Left lung (tissue), 10 donors: ENCODE results near the gene GNL3. TPM values are rescaled to one million over a fixed set of nuclear protein-coding genes. Genes with fewer than 3 reads are reported as not detected.

ENCODE experiments used
- ATAC-seq: fragments of 200-7000 bp; cut with Tn5 transposase; one replicate; pipeline ENCODE4 v1.9.1; 2020; ENCODE audit warnings: moderate library complexity
- DNase-seq, 4 donors: peaks; one replicate each; pipeline ENCODE4 v3.0.0-alpha.2; 2013 to 2020
- H3K27ac ChIP-seq, 2 donors: fragments of 200-600 bp; sonication (generic) in 1 of 2; one replicate each; pipeline versions ENCODE4 v1.5.0 to v1.8.0; 2020 to 2021
- H3K27me3 ChIP-seq, 2 donors: fragments of 200-600 bp; sonication (generic) in 1 of 2; one replicate each; pipeline versions ENCODE4 v1.5.0 to v1.8.0; 2020 to 2021
- H3K36me3 ChIP-seq, 2 donors: fragments of 200-600 bp; sonication (generic) in 1 of 2; one replicate each; pipeline versions ENCODE4 v1.5.0 to v1.8.0; 2020 to 2021
- H3K4me1 ChIP-seq, 2 donors: fragments of 200-600 bp; one replicate each; pipeline ENCODE4 v1.8.0; 2021
- H3K4me3 ChIP-seq, 2 donors: fragments of 200-600 bp; sonication (generic) in 1 of 2; one replicate each; pipeline versions ENCODE4 v1.5.0 to v1.8.0; 2020 to 2021; ENCODE audit warnings: mild to moderate bottlenecking in 1 of 2
- H3K9me3 ChIP-seq, 2 donors: fragments of 200-600 bp; sonication (generic) in 1 of 2; one replicate each; pipeline versions ENCODE4 v1.5.0 to v1.8.0; 2020 to 2021
- intact Hi-C, 2 donors: fragments of 100-400 bp; cut with DNase I; formaldehyde crosslinking; loops; one replicate each; pipeline versions ENCODE4 v1.11.2 to v1.14.2; 2022
- polyA plus RNA-seq, 6 donors: library from polyadenylated mRNA; unstranded; fragments of 120-200 nt; gene quantifications; one replicate each; pipeline ENCODE4 v1.2.1, GENCODE V29; 2013; ENCODE audit not compliant: insufficient read length in 6 of 6
- total RNA-seq, 2 donors: library from RNA; stranded (reverse); fragmentation: NEBNext Ultra II Directional; extraction: Animal tissue kit (Norgen Biotek cat#: 25700); gene quantifications; one replicate each; pipeline ENCODE4 v1.2.1, GENCODE V29; 2021
- TF ChIP-seq, protein P1 (sequence below), 2 donors: fragments of 200-600 bp; sonication (generic) in 1 of 2; IDR thresholded peaks; one replicate each; pipeline versions ENCODE4 v1.5.0 to v1.8.0; 2021; ENCODE audit warnings: antibody characterized with exemption in 2 of 2
- donor health status: DM: no; HTN: yes; CAD: no.
- donor health status: DM: no; HTN: no; CAD: no.

The GNL3 gene
- total and polyA plus RNA-seq, 8 donors, result 44.5 to 127 (median 101) TPM

DNA sequence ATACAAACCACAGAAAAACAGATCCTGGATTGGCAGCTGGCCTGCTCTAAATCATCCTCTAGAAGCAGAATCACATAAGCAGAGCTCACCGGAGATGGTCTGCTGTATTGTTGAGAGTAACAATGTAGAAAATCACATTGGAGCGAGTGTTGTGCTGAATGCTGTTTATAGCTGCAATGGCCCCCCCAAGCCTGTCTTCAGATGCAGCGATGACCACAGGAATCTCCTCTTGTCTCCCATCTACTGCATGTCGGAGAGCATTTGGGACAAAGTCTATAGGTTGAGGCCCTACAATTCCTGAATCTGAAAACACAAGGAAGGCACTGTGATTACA lies 11.8 kb downstream of the GNL3 start:
- intact Hi-C loops, result no loop called here
- Histone ChIP-seq H3K27ac (no peak overlapping the region), H3K4me1 (no peaks in the 10 kb centered on the region), H3K36me3 (peaks cover 0 to 73% of the 10 kb centered on the region in 2 donors), H3K9me3 (no peaks in the 10 kb centered on the region), H3K27me3 (no peaks in the 10 kb centered on the region), H3K4me3 (no peak overlapping the region)
- ATAC-seq (no peak), DNase-seq (no peak)
- TF ChIP-seq, protein P1, sequence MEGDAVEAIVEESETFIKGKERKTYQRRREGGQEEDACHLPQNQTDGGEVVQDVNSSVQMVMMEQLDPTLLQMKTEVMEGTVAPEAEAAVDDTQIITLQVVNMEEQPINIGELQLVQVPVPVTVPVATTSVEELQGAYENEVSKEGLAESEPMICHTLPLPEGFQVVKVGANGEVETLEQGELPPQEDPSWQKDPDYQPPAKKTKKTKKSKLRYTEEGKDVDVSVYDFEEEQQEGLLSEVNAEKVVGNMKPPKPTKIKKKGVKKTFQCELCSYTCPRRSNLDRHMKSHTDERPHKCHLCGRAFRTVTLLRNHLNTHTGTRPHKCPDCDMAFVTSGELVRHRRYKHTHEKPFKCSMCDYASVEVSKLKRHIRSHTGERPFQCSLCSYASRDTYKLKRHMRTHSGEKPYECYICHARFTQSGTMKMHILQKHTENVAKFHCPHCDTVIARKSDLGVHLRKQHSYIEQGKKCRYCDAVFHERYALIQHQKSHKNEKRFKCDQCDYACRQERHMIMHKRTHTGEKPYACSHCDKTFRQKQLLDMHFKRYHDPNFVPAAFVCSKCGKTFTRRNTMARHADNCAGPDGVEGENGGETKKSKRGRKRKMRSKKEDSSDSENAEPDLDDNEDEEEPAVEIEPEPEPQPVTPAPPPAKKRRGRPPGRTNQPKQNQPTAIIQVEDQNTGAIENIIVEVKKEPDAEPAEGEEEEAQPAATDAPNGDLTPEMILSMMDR (IDR thresholded peaks at IDR 0.05), result no peak

DNA sequence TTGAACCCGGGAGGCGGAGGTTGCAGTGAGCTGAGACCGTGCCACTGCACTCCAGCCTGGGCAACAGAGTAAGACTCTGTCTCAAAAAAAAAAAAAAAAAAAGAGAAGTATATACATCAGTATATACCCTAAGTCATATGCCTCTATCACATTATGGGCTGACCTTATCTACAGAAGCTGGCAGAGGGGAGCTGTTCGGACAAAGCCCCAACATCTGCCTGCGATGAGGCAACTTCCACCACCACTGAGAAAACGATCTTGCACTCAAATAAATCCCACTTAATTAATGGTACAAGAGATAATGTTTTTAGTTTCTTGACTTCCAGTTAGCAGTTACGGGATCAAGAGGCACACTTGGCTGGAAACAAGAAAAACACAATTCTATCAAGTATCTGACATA lies 17.5 kb downstream of the GNL3 start:
- no peaks in the 10 kb centered on the region for H3K9me3 ChIP-seq
- no peak overlapping the region for H3K27ac ChIP-seq
- H3K36me3 ChIP-seq, result peaks cover 0 to 23% of the 10 kb centered on the region in 2 donors
- H3K27me3 ChIP-seq, result no peaks in the 10 kb centered on the region
- DNase-seq, result no peak
- peaks cover 23 to 39% of the 10 kb centered on the region in 2 donors for H3K4me1 ChIP-seq
- H3K4me3 ChIP-seq, result no peak overlapping the region
- intact Hi-C loops, result no loop called here
- TF ChIP-seq, protein P1 (IDR thresholded peaks at IDR 0.05), result no peak
- no peak for ATAC-seq

DNA sequence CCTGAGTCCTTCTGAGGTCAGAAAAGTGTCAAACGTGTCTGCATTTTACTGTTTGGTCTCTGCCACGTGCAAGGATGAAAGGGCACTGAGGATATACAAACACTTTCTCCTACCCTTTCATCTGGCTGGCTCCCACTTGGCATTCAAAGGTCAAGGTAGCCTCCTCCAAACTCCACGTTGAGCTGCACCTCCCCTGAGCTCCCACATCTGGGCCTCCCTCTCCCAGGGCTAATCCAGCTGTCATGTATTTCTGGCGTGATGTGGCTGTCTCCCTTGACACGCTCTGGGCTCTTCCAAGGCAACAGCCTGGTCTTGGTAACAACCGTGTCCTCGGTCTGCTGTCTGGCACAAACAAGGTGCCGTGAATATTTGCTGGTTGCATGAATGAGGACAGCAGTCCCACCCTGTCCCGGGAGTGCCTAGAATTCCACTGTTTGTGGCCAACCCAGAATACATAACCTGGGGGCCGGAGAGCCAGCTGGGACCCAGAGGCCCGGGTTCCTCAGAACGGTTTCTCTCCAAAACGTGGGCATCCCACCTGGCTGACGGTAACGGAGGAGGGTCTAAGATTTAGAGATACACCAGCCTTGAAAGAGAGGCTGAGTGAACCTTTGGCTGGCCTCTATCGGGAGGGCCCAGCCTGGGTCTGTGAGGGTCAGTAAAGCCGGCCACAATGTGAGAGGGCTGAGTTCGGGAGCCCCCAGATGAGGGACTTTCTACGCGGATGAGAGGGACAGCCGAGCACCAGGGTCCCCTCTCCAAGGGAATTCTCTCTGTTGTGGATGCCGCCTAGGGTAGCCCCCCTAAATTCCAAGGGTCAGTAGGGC lies 19.0 kb downstream of the GNL3 start:
- H3K9me3 ChIP-seq, result no peaks in the 10 kb centered on the region
- TF ChIP-seq, protein P1 (IDR thresholded peaks at IDR 0.05), result no peak
- no peaks in the 10 kb centered on the region for H3K27me3 ChIP-seq
- H3K36me3 ChIP-seq, result peaks cover 0 to 24% of the 10 kb centered on the region in 2 donors
- ATAC-seq (peak; percentile 13), DNase-seq (no peak)
- H3K4me3 ChIP-seq, result peak overlapping the region; percentile 94 to 99
- peak overlapping the region; percentile 87 to 91 for H3K27ac ChIP-seq
- H3K4me1 ChIP-seq, result peaks cover 23 to 39% of the 10 kb centered on the region in 2 donors
- intact Hi-C loops, result no loop called here

DNA sequence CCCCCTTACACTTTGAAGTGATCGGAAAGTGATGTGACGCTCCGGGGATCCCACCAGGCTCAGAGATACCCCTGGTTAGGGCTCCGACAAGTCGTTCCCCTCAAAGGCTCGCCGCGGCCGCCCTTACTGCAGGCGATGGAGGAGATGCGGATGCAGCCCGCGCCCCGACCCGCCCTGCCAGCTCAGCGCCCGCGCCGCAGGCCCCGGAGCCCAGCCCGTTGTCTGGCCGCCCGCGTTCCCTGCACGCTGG lies 19.5 kb downstream of the GNL3 start:
- Histone ChIP-seq H3K27ac (peak overlapping the region; percentile 87 to 91), H3K36me3 (peaks cover 0 to 23% of the 10 kb centered on the region in 2 donors), H3K9me3 (no peaks in the 10 kb centered on the region), H3K27me3 (no peaks in the 10 kb centered on the region), H3K4me3 (peak overlapping the region; percentile 94 to 99), H3K4me1 (peaks cover 23 to 39% of the 10 kb centered on the region in 2 donors)
- no peak for DNase-seq
- TF ChIP-seq, protein P1 (IDR thresholded peaks at IDR 0.05), result no peak
- no peak for ATAC-seq
- intact Hi-C loops, result no loop called here

DNA sequence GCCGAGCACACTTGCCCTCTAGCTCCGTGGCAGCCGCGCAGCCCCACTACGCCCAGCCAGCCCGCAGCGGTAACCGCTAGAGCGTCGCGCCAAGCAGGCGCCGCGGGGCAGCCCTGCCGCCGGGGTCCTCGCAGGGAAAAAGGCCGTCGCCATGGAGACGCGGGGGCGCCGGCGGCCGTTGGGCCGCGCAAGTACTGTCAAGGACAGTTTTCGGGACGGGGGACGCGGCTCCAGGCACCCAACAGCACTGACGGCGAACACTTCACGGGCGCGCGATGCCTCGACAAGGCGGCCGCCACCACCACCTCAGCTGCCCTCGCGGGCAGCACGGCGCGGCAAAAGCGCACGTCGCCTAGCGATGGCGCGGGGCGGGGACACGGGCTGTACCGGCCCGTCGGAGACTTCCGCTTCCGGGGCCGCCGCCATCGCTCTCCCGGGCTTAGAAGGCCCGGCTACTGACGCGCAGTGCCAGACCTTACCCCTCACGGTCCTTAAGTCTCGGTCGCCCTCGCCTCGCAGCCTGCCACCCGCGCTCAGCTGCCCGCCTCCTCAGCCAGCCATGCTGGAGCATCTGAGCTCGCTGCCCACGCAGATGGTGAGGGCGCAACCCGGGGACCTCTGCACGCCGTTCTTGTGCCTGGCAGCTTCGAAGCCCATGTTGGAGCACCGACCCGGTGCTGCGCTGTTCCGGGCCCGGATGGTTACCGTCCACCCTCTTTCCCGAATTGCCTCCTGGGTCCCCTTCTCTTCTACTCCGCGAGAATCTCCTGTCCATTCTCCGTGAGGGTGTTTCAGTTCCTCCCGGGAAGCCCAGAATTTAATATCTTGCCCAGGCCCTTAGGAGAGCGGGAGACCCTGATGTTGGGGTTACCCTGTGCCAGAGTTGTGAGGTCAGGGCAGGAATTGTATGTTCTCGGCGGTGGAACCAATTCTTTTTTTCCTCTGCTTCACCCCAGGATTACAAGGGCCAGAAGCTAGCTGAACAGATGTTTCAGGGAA lies 20.2 kb downstream of the GNL3 start, which contains the start of the genes GLT8D1 and SPCS1:
GLT8D1 (minus strand) TSS at position 104 of the 999 bp plus-strand sequence. CDS start 5,331 bp downstream, outside the sequence.
SPCS1 (plus strand) TSS at position 419 of the 999 bp plus-strand sequence; CDS start at position 560, 141 bp downstream.
- Histone ChIP-seq H3K36me3 (peaks cover 0 to 23% of the 10 kb centered on the region in 2 donors), H3K4me3 (peak within 1 kb of the TSS; percentile 94 to 99), H3K27me3 (no peaks in the 10 kb centered on the region), H3K9me3 (no peaks in the 10 kb centered on the region), H3K27ac (peak within 1 kb of the TSS; percentile 87 to 91), H3K4me1 (peaks cover 23 to 39% of the 10 kb centered on the region in 2 donors)
- TF ChIP-seq, protein P1 (IDR thresholded peaks at IDR 0.05), result no peak
- intact Hi-C loops, result no loop called here
- DNase-seq (peak; percentile 87 to 97 (median 93)), ATAC-seq (peak; percentile 95)
